Activated CD8-positive, alpha-beta memory T cell treated with anti-CD3 and anti-CD28 coated beads for 48 hours (primary cell): ENCODE results near the gene CANT1.
"Not testable (repeated sequence)": the region's sequence is repeated elsewhere in the genome, so short reads cannot be mapped to it uniquely, and the experiment has no call there.

Experiments
- DNase-seq, 3 experiments: peaks; one replicate each; pipeline ENCODE4 v3.0.0-alpha.2; 2020; ENCODE audit warnings: low read depth in 2 of 3, low spot score in 2 of 3

CANT1 gene

GRCh38 chr17:79043931-79044320 is 34.4 kb upstream of the CANT1 start:
- no peak for DNase-seq

DNA sequence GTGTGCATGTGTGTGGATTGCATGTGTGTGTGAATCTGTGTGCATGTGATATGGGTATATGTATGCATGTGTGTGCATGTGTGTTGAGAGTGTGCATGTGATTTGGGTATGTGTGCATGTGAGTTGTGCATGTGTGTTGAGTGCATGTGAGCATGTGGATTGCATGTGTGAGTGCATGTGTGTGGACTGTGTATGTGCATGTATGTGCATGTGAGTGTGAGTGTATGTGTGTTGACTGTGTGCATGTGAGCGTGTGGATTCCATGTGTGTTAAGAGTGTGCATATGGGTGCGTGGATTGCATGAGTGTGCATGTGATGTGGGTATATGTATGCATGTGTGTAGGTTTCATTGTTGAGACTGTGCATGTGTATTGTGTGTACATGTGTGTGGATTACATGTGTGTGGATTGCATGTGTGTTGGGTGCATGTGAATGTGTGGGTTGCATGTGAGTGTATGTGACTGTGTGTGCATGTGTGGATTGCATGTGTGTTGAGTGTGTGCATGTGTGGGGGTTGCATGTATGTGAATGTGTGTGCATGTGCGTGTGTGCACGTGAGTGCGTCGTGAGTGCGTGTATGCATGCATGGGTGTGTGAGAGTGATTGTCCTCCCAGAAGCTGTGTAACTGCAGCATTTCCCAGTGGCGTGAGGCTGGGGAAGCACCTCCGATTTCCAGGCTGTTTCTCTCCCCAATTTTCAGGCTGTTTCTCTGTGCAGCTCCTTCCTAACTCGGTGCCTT is 33.8 kb upstream of the CANT1 start:
- DNase-seq, result no peak

- DNase-seq, result peak in 2 of 3 experiments; percentile 49 to 68
These were observed 33.0 kb upstream of the CANT1 start for GRCh38 chr17:79042421-79043190.

DNA sequence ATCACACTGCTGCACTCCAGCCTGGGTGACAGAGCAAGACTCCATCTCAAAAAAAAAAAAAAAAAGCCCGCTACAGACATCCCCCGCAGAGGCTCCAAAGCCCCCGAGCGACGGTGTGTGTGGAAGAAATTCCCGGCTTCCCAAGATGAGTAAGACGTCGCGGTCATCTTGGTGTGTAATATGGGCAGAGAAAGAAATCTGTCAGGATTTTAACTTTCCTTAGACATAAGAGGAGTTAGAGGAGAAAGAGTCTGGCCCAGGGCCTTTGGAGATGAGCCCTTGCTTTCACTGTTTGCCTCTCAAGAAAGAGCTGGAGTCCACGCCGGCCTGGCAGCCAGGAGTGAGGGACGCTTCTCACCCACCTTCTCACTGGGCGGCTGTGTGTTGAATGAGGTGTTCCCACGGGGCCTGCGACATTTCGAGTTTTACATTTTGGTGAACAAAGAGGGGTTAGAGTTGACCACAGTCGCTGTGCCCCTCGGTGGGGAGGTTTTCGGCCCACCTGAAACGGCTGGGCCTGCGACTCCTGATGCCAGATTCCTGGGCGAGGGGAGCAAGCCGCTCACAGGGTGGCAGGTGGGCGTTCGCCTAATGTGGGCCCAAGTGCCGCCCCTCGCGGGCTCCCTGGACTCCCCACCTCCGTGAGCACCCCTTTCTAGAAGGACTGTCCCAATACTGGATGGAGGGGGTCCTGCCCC is 32.3 kb upstream of the CANT1 start:
- DNase-seq, result no peak

DNA sequence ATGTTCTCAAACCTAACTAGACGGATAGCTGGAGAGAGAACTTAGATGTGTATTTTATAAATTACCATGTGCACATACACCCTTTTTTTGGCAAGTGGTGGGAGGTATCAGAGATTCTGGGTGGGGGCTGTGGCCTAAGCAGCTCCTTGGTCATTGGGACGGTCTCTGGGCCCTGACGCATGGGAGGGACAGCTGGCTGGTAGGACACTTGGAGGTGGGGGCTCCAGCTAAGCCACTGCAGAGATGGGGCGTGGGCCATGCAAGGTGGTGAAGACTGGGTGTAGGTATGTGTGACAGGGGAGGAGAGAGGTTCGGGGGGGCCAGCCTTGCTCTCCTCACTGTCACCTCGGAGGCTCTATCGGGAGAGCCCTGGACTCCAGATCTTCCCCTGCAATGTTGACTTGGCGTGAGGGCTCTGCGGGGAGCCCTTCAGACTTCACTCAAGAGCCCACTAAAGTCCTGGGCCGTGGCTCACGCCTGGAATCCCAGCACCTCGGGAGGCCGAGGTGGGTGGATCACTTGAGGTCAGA is 31.5 kb upstream of the CANT1 start:
- no peak for DNase-seq

DNA sequence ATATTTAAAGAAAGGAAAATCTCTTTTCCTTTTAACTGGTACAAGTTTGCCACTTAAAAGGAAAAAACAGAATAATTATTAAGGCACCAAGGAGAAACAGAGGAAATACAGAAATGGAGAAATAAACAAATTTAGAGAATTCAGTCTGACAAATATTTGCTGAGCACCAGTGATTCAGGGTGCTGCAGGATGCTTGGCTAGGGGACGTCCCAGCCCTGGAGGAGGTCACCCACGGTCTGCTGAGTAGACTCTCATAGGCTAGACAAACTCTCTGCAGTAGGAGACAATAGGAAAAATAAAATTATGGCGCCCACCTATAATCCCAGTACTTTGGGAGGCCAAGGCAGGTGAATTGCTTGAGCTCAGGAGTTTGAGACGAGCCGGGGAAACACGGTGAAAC is 30.3 kb upstream of the CANT1 start:
- no peak for DNase-seq

- DNase-seq, result no peak
These were observed 29.6 kb upstream of the CANT1 start for GRCh38 chr17:79039171-79039570.

- DNase-seq, result no peak
These were observed 29.1 kb upstream of the CANT1 start for GRCh38 chr17:79038545-79039135.

DNA sequence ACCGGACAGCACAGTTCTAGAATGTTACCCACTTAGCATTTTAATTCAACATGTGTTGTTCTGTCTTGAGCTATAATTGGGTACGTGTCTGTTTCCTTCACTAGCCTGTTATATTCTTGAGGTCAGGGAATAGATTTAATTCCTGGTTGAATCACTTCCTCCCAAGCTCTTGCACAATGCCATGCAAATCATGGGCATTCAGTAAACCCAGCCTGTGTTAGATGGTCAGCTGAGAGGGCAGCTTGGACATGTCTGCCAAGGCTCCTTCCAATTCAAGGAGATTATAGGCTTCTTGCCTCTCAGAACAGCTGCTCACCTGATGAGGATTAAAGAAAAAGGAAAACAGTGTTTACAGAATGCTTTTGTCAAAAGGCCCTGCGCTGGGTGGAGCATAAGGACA is 27.0 kb upstream of the CANT1 start:
- no peak for DNase-seq

- DNase-seq, result no peak
These were observed 26.6 kb upstream of the CANT1 start for GRCh38 chr17:79036181-79036580.

DNA sequence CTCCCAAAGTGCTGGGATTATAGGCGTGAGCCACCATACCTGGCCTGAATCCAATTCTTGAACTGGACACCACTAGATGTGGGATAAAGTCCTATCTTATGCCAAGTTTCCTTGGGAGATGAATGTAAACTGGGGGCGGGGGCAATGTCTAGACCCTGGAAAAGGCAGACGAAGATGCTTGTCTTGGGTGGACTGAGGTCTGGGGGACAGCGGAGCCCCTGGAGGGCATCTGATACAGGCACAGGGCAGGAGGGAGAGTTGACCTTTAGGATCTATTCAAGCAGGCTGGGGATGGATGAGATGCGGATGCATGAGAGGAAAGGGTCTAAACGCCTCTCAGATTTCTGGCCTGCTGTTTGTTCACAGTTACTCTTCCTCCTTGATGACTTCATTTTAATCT is 26.1 kb upstream of the CANT1 start:
- no peak for DNase-seq

DNA sequence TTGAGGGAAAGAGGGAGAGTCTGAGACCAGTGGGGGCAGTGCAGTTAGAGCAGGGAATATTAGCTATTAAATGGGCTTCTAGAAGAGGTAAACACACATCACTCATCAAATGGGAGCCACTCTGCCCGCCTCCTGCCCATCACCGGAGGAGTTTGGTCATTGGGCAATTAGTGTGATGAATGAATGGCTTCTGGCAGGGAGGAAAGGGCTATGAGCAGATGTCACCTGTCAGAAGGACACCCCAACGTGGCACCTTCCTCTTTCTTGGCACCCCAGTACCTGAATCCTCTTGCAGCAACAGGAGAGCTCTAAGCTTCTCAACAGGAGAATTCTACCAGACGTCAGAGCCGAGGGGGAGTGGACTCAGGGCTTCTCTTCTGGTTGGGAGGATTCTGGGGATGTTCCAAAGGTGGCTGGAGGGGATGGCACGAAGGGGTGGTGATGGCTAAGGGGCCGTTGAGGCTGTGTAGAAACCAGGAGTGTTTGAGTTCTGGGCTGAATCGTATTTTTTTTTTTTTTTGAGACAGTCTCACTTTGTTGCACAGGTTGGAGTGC is 25.4 kb upstream of the CANT1 start:
- DNase-seq, result no peak

GRCh38 chr17:79033741-79034501 is 24.4 kb upstream of the CANT1 start:
- DNase-seq, result no peak

DNA sequence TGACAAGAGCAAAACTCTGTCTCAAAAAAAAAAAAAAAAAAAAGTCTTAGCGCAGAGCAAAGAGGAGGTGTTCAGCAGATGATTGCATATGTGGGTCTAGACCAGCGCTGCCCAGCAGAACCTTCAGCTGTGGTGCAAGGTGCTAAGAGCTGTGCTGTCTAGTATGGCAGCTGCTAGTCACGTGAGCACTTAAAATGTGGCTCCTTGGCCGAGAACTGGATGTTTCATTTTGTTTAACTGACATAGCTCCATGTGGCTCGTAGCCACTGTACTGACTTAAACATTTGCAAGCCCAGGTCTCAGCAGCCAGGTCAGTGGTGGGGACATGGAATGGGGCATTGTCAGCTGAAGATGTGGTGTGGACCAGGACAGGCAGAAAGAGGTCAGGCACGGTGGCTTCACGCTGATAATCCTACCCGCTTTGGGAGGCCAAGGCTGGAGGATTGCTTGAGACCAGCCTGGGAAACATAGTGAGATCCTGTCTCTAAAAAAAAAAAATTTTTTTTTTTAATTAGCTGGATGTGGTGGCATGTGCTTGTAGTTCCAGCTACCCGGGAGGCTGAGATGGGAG is 23.6 kb upstream of the CANT1 start:
- DNase-seq, result no peak

- DNase-seq, result no peak
These were observed 22.7 kb upstream of the CANT1 start for GRCh38 chr17:79031996-79032875.

DNA sequence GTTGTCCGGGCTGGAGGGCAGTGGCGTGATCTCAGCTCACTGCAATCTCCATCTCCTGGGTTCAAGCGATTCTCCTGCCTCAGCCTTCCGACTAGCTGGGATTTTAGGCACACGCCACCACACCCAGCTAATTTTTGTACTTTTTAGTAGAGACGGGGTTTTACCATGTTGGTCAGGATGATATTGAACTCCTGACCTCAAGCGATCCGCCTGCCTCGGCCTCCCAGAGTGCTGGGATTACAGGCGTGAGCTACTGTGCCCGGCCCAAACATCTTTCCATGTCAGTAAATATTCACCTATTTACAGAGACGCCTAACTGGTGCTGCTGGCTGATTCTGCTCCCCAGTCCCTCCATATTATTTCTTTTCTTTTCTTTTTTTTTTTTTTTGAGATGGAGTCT is 21.1 kb upstream of the CANT1 start:
- not testable (repeated sequence) for DNase-seq

DNA sequence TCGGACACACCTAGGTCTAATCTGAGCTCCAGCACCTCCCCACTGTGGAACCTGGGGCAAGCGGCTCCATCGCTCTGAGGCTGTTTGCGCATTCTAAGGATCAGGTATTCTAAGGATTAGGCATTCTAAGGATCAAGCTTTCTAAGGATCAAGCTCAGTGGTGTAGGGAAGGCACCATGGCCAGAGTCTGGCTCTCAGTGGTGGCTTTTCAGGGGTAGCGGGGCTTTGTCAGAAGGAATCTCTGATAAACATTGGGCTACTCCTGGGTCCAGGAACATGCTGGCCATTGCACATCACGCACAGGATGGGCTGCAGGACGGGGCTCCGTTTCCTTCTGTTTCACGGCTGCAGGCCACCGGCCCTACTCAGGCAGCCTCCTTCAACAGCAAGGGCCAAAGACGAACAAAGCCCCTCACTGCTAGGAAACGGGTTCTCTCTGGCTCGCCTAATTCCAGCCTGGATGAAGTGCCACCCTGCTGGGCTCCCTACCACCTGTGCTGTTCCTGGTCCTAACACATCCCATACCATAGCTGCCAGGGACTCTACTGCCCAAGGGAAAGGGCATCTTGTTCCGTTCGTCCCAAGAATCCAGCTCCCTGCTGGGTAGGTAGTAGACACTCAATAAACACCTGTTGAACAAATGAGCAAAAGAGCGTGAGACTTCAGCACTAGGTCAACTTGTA is 19.9 kb upstream of the CANT1 start:
- DNase-seq, result no peak

DNA sequence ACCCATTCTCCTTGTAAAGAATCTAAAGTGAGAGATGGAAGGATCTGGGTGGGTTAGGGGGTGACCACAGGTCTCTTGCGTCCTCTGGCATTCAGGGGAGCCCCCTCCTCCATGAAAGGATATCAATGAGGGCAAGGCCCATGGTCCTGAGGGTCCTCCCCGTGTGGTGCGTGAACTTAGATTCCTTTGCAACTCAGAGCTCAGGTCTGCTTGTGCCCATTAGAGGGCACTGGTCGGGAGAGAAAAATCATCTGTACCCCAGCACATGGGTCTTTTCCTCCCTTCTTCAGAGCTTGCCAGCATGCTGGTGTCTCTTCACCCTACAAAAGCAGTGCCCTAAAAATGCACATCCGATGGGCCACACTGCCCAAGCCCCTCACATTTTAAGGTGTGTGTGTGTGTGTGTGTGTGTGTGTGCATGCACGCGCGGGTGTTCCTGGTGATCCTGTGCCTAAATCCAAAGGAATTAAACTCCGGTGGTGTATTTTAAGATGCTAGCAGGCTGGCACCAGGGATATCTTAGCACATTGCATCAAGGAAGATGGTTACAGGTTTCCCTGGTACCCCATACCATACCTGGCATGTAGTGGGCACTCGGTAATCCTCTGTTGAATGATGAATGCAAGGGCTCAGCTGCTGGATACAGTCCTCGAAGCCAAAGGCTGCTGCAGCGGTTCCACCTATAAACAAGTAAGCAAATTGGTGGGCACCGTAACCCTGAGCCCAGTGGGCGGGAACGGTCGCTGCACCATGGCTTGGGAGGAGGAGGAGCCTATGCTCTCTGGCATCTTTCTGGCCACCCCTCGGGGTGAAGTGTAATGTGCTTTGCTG is 19.1 kb upstream of the CANT1 start:
- no peak for DNase-seq
